Peyer's patch (tissue), 4 donors: ENCODE results near the gene CUL1. TPM values are rescaled to one million over a fixed set of nuclear protein-coding genes. Genes with fewer than 3 reads are reported as not detected.
A peak's percentile ranks its signal among the peaks of the same experiment; 100 is the strongest.

Experiments
- DNase-seq, 3 donors: peaks; one replicate each; pipeline ENCODE4 v3.0.0-alpha.2; 2017 to 2019
- H3K27ac ChIP-seq, 4 donors: fragments of 200-600 bp; sonication (generic); one replicate each; pipeline ENCODE4 v1.5.1; 2016 to 2019
- H3K27me3 ChIP-seq, 2 donors: fragments of 200-600 bp; sonication (generic); one replicate each; pipeline ENCODE4 v1.5.1; 2019
- H3K36me3 ChIP-seq, 3 donors: fragments of 200-600 bp; sonication (generic); one replicate each; pipeline ENCODE4 v1.5.1; 2016 to 2019
- H3K4me1 ChIP-seq, 4 donors: fragments of 200-600 bp; sonication (generic); one replicate each; pipeline ENCODE4 v1.5.1; 2016 to 2019
- H3K4me3 ChIP-seq, 4 donors: fragments of 200-600 bp; sonication (generic); 1 replicate in 3 of 4; 2 replicates in 1 of 4; pipeline ENCODE4 v1.5.1; 2016 to 2019; ENCODE audit warnings: mild to moderate bottlenecking in 1 of 4
- H3K9me3 ChIP-seq, 4 donors: fragments of 200-600 bp; sonication (generic); one replicate each; pipeline ENCODE4 v1.5.1; 2016 to 2019; ENCODE audit warnings: mild to moderate bottlenecking in 1 of 4
- CTCF ChIP-seq, 6 experiments: fragments of 450-650 bp in 4 of 6; fragments of 200-600 bp in 2 of 6; sonication (generic) in 1 of 6; IDR thresholded peaks; one replicate each; pipeline ENCODE4 v1.5.1; 2017 to 2019; ENCODE audit warnings: antibody characterized with exemption in 6 of 6, mild to moderate bottlenecking in 3 of 6, moderate library complexity in 1 of 6
- POLR2A ChIP-seq, 2 donors: fragments of 450-650 bp; IDR thresholded peaks; one replicate each; pipeline ENCODE4 v1.5.1; 2017; ENCODE audit warnings: antibody characterized with exemption in 2 of 2, mild to moderate bottlenecking in 2 of 2, moderate library complexity in 2 of 2
- total RNA-seq, 4 donors: library from RNA; depleted of rRNA; stranded (reverse); fragments of >200 nt; gene quantifications; one replicate each; pipeline ENCODE4 v1.1.0, GENCODE V29; 2016

Gene CUL1
- total RNA-seq, 4 donors from 2014 or later, result 29.5 to 86.6 (median 35.8) TPM

GRCh38 chr7:148696787-148697186, 1.9 kb upstream of the CUL1 start:
- no peak for TF ChIP-seq CTCF (IDR thresholded peaks at IDR 0.05)
- no peak for TF ChIP-seq POLR2A (IDR thresholded peaks at IDR 0.05)
- H3K4me1 ChIP-seq, result peaks cover 0 to 16% (median 4%) of the 10 kb centered on the region in 4 donors
- no peaks in the 10 kb centered on the region for H3K27me3 ChIP-seq
- H3K4me3 ChIP-seq, result no peak overlapping the region
- H3K27ac ChIP-seq, result no peak overlapping the region
- no peaks in the 10 kb centered on the region for H3K9me3 ChIP-seq
- no peak for DNase-seq
- no peaks in the 10 kb centered on the region for H3K36me3 ChIP-seq

DNA sequence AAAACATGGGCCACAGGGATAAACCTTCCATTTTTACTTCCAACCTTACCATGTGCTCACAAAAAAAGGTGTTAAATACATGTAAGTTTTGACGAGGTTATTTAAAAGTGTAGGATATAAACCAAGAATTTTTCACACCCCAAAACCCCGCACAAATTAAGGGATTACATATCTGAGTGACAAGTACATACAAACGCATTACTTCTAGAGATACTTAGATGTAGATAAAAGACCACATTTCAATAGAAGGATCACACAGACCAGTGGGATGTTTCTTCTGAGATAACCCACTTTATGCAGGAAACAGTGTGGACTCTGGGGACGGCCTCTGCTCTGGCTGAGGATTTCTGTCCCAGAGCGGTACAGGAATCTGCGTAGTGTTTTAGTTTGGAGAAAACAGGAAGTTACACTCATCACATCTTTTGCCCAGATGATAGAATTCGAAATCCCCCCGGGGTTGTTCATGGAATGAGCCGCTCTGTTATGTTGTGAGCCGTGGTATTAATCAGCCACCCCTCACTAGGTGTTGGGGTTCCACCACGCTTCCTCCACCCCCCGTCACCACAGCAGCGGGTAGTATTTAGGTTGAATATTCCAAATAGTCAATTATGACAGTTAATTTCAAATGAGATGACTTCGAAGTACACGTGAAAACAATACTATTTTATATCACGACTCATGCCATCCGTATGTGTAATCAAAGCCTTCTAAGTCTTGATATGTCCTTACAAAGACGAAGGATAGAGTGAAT, 1.3 kb upstream of the CUL1 start:
- peaks cover 0 to 20% (median 6%) of the 10 kb centered on the region in 4 donors for H3K4me1 ChIP-seq
- H3K27me3 ChIP-seq, result no peaks in the 10 kb centered on the region
- no peak for TF ChIP-seq POLR2A (IDR thresholded peaks at IDR 0.05)
- no peaks in the 10 kb centered on the region for H3K36me3 ChIP-seq
- H3K4me3 ChIP-seq, result peak overlapping the region; percentile 92 to 97 (median 96)
- DNase-seq, result peak in 1 of 3 donors; percentile 27
- no peaks in the 10 kb centered on the region for H3K9me3 ChIP-seq
- peak overlapping the region; percentile 96 to 99 (median 98) for H3K27ac ChIP-seq

DNA sequence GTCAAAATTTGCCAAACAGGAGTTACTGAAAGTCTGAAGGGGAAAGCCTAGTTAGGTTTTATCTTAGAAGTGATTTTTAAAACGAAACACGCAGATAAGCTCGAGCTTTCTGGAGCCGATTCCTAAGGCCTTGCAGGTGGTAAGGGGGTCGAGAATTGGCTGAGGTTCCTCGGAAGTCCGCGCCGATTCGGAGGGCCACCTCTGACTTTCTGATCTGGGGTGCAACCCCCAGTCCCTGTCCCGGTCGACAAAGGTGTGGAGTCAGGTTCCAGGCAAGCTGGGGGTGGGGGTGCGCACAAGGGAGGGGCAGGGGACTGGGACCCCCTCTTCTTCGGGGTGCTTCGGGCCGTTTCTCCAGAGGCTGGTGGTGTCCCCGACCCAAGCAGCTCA, 701 bp upstream of the CUL1 start:
- Histone ChIP-seq H3K4me1 (peaks cover 0 to 26% (median 6%) of the 10 kb centered on the region in 4 donors), H3K27ac (peak overlapping the region; percentile 96 to 99 (median 98)), H3K27me3 (no peaks in the 10 kb centered on the region), H3K9me3 (no peaks in the 10 kb centered on the region), H3K36me3 (no peaks in the 10 kb centered on the region), H3K4me3 (peak overlapping the region; percentile 92 to 97 (median 96))
- TF ChIP-seq POLR2A (IDR thresholded peaks at IDR 0.05) (no peak), CTCF (IDR thresholded peaks at IDR 0.05) (no peak)
- peak in 1 of 3 donors; percentile 53 for DNase-seq

DNA sequence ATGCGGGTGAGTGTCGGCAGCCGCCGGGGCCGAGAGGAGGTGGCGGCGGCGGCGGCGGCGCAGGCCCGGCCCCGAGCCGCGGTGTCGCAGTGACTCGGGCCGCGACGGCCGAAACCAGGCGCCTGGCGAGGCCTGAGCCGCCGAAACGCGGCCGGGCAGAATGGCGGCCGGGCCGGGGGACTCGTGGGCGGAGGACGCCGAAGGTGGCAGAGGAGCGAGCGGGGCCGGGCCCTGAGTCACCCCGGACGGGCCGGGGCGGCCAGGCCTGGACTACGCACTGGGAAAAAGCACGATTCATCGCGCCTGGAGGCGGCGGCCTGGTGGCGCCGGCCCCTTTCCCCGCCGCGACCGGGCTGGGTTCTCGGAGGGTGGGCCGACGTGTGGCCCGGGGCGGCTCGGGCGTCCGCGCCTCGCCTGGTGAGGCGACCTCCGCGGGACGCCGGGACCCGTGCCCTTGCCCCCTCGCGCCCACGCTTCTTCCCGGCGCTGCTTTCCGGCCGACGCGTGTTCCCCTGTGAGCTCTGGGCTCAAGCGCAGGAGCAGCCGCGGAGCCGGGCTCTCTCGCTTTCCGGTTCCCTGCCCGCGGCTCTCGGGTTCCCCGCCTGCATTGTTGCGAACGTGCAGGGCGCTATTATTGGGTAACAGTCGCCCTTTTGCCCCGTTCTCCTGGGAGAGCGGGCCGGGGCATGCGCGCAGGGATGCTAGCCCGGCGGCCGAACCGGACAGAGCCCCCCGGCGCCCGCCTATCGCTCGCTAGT, 500 bp downstream of the CUL1 start:
- Histone ChIP-seq H3K27me3 (no peaks in the 10 kb centered on the region), H3K9me3 (no peaks in the 10 kb centered on the region), H3K4me3 (peak overlapping the region; percentile 92 to 97 (median 96)), H3K36me3 (no peaks in the 10 kb centered on the region), H3K4me1 (peaks cover 0 to 38% (median 6%) of the 10 kb centered on the region in 4 donors), H3K27ac (peak overlapping the region; percentile 96 to 99 (median 98))
- DNase-seq, result peak; percentile 41 to 79 (median 76)
- TF ChIP-seq CTCF (IDR thresholded peaks at IDR 0.05) (no peak), POLR2A (IDR thresholded peaks at IDR 0.05) (peak; percentile 23 to 55)

DNA sequence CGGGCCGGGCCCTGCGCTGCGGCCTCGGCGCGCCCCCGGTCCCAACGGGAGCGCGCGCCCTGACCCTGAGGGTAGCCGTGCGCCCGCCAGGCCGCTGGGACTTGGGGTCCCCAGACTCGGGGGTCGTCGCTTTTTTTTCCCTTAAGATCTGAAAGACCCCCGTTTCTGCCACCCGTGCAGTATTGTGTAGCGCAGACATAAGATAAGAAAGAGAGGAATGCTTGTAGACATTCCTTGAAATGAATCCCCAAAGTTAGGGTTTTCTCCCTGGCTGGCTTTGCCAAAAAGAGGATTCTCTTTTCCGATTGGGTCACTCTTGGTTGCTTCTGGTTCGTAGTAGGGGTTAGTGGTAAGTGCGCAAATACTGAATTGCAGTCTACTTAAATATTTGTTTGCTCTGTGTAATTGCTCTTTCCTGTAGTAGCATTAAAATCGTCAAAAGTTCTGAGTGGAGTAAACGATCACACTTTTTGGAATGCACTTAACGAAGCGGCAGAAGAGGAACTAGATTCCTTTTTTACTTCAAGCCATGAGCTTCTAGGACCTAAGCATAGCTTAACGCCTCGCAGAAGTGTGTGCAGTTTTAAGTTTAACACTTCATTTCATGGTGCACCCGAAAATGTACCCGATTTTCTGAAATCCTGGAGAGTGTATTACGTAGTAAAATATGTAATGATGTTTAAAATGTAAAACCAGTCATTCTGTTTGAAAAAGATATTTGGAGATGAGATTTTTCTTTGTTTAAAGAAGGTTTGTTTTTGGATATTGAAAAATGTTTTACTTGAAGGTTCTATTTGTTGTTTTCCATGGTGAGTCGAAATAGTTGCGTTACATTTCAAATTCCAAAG, 1.3 kb downstream of the CUL1 start:
- no peaks in the 10 kb centered on the region for H3K36me3 ChIP-seq
- peaks cover 0 to 40% (median 6%) of the 10 kb centered on the region in 4 donors for H3K4me1 ChIP-seq
- TF ChIP-seq POLR2A (IDR thresholded peaks at IDR 0.05), result no peak
- no peak for TF ChIP-seq CTCF (IDR thresholded peaks at IDR 0.05)
- H3K4me3 ChIP-seq, result peak overlapping the region; percentile 92 to 97 (median 96)
- H3K27ac ChIP-seq, result peak overlapping the region; percentile 96 to 99 (median 98)
- H3K27me3 ChIP-seq, result no peaks in the 10 kb centered on the region
- H3K9me3 ChIP-seq, result no peaks in the 10 kb centered on the region
- no peak for DNase-seq
